GM23338 (cell line): ENCODE measurements around the gene TRIM24. TPM values are rescaled to one million over a fixed set of nuclear protein-coding genes. Genes with fewer than 3 reads are reported as not detected.
"Not testable (repeated sequence)": the region's sequence is repeated elsewhere in the genome, so short reads cannot be mapped to it uniquely, and the experiment has no call there.

ENCODE experiments used
- ATAC-seq: fragments of 200-7000 bp; cut with Tn5 transposase; 3 replicates; pipeline ENCODE4 v1.9.1; 2020
- DNase-seq: peaks from one replicate; pipeline ENCODE4 v3.0.0-alpha.2; 2015; ENCODE audit warnings: low spot score
- H2AFZ ChIP-seq: fragments of 200-600 bp; sonication (generic); 2 replicates; pipeline ENCODE4 v1.8.0; 2016; ENCODE audit warnings: antibody characterized with exemption, mild to moderate bottlenecking, moderate library complexity
- H3F3A ChIP-seq: fragments of 200-600 bp; sonication (generic); replicated peaks from 2 replicates; pipeline ENCODE4 v1.8.0; 2017; ENCODE audit warnings: antibody characterized with exemption, mixed run types, low read depth
- H3K27ac ChIP-seq: fragments of 200-600 bp; sonication (generic); 2 replicates; pipeline ENCODE4 v1.6.1; 2016; ENCODE audit warnings: low read depth
- H3K27me3 ChIP-seq: fragments of 200-600 bp; sonication (generic); 2 replicates; pipeline ENCODE4 v1.8.0; 2016; ENCODE audit warnings: mild to moderate bottlenecking, mixed run types, moderate library complexity; ENCODE audit not compliant: insufficient read depth
- H3K36me3 ChIP-seq: fragments of 200-600 bp; sonication (generic); 2 replicates; pipeline ENCODE4 v1.8.0; 2016; ENCODE audit warnings: mild to moderate bottlenecking; ENCODE audit not compliant: insufficient read depth
- H3K4me1 ChIP-seq: fragments of 200-600 bp; sonication (generic); 2 replicates; pipeline ENCODE4 v1.8.0; 2016; ENCODE audit warnings: mild to moderate bottlenecking, moderate library complexity; ENCODE audit not compliant: insufficient read depth
- H3K4me2 ChIP-seq: fragments of 200-600 bp; sonication (generic); 2 replicates; pipeline ENCODE4 v1.7.1; 2017; ENCODE audit warnings: mixed run types
- H3K4me3 ChIP-seq: fragments of 200-600 bp; sonication (generic); 2 replicates; pipeline ENCODE4 v1.6.1; 2016; ENCODE audit warnings: mixed run types
- H3K79me2 ChIP-seq: fragments of 200-600 bp; sonication (generic); replicated peaks from 2 replicates; pipeline ENCODE4 v1.8.0; 2017; ENCODE audit warnings: mild to moderate bottlenecking; ENCODE audit not compliant: insufficient read depth
- H3K9me2 ChIP-seq: fragments of 200-600 bp; sonication (generic); 2 replicates; pipeline ENCODE4 v1.8.0; 2017; ENCODE audit not compliant: insufficient read depth
- H4K20me1 ChIP-seq: fragments of 200-600 bp; sonication (generic); replicated peaks from 2 replicates; pipeline ENCODE4 v1.8.0; 2017; ENCODE audit warnings: mild to moderate bottlenecking; ENCODE audit not compliant: insufficient read depth
- H3K27ac Mint-ChIP-seq: 2 replicates; pipeline ENCODE4 v1.8.0; 2020; ENCODE audit warnings: inconsistent platforms, mild to moderate bottlenecking, moderate library complexity, mixed read lengths
- H3K27me3 Mint-ChIP-seq: 3 replicates; pipeline ENCODE4 v1.8.0; 2022; ENCODE audit warnings: low read depth, mild to moderate bottlenecking, moderate library complexity, mixed read lengths, inconsistent platforms; ENCODE audit not compliant: insufficient read depth, poor library complexity
- H3K36me3 Mint-ChIP-seq: 3 replicates; pipeline ENCODE4 v1.8.0; 2021; ENCODE audit warnings: low read depth, mild to moderate bottlenecking, inconsistent platforms, moderate library complexity, mixed read lengths
- H3K4me1 Mint-ChIP-seq: 3 replicates; pipeline ENCODE4 v1.8.0; 2020; ENCODE audit warnings: mild to moderate bottlenecking, inconsistent platforms, mixed read lengths
- H3K4me3 Mint-ChIP-seq: 3 replicates; pipeline ENCODE4 v1.8.0; 2021; ENCODE audit warnings: moderate library complexity, mild to moderate bottlenecking, inconsistent platforms, mixed read lengths
- H3K9me3 Mint-ChIP-seq: 3 replicates; pipeline ENCODE4 v1.8.0; 2020; ENCODE audit warnings: moderate library complexity, mild to moderate bottlenecking, inconsistent platforms, mixed read lengths
- CTCF ChIP-seq, 2 experiments: fragments of 200-600 bp in 1 of 2; sonication (generic) in 1 of 2; conservative IDR thresholded peaks; 2 replicates each; pipeline versions ENCODE4 v1.5.1 to v1.6.1; 2016 to 2017; ENCODE audit warnings: antibody characterized with exemption in 2 of 2, low read depth in 2 of 2, mild to moderate bottlenecking in 2 of 2, moderate library complexity in 1 of 2
- ETS1 ChIP-seq: IDR thresholded peaks from 2 replicates; pipeline ENCODE4 v1.6.1; 2016; ENCODE audit warnings: antibody characterized with exemption
- EZH2phosphoT487 ChIP-seq: fragments of 200-600 bp; sonication (generic); IDR thresholded peaks from one replicate; pipeline ENCODE4 v1.8.1; 2018; ENCODE audit warnings: antibody characterized with exemption; ENCODE audit not compliant: unreplicated experiment
- NANOG ChIP-seq: IDR thresholded peaks from 2 replicates; pipeline ENCODE4 v1.6.1; 2016; ENCODE audit warnings: antibody characterized with exemption, borderline replicate concordance
- REST ChIP-seq: IDR thresholded peaks from one replicate; pipeline ENCODE4 v1.6.1; 2018; ENCODE audit warnings: antibody characterized with exemption; ENCODE audit not compliant: unreplicated experiment
- ZNF114 ChIP-seq: fragments of 250-450 bp; sonication (Bioruptor Pico); IDR thresholded peaks from 2 replicates; pipeline ENCODE4 v1.5.0; 2020; ENCODE audit warnings: mild to moderate bottlenecking, moderate library complexity
- ZNF331 ChIP-seq: fragments of 250-450 bp; sonication (Bioruptor Pico); IDR thresholded peaks from 2 replicates; pipeline ENCODE4 v1.5.0; 2020; ENCODE audit warnings: low read depth, mild to moderate bottlenecking, moderate library complexity
- ZNF462 ChIP-seq: fragments of 250-450 bp; sonication (Bioruptor Pico); IDR thresholded peaks from 2 replicates; pipeline ENCODE4 v1.5.0; 2020; ENCODE audit warnings: mild to moderate bottlenecking, moderate library complexity
- polyA plus RNA-seq: library from polyadenylated mRNA; unstranded; fragments of >200 nt; fragmentation: Nextera tagmentation; extraction: Ambion mirVana; gene quantifications from 2 replicates; pipeline ENCODE4 v1.2.1, GENCODE V29; 2016
- total RNA-seq: library from RNA; depleted of rRNA; stranded (reverse); fragments of >200 nt; shearing (Covaris generic); gene quantifications from 2 replicates; pipeline ENCODE4 v1.2.3, GENCODE V29; 2014

The TRIM24 gene
- total and polyA plus RNA-seq, 2 experiments from 2014 or later: 67.0 to 120 TPM

GRCh38 chr7:138499340-138499739 lies 39.3 kb downstream of the TRIM24 start (continued):
- TF ChIP-seq ETS1: no peak
- no peak for TF ChIP-seq CTCF (conservative IDR thresholded peaks at IDR 0.05; ENCODE audit: low read depth in 2 of 2)
- TF ChIP-seq ZNF114: no peak
- no peak for TF ChIP-seq REST
- TF ChIP-seq EZH2phosphoT487: no peak

GRCh38 chr7:138500303-138500702 lies 40.2 kb downstream of the TRIM24 start:
- not testable (repeated sequence) for H3K27me3 ChIP-seq, H3K27me3 Mint-ChIP-seq, H3K4me3 Mint-ChIP-seq, H3K4me3 ChIP-seq, H3K36me3 ChIP-seq, H3K27ac ChIP-seq, H3K27ac Mint-ChIP-seq, H2AFZ ChIP-seq, H3F3A ChIP-seq, H3K4me2 ChIP-seq, ATAC-seq, H3K9me3 Mint-ChIP-seq, DNase-seq, H3K9me2 ChIP-seq
- peaks cover 100% of the 10 kb centered on the region for H3K79me2 ChIP-seq
- Mint-ChIP-seq H3K36me3 (peaks cover 47% of the 10 kb centered on the region), H3K4me1 (peaks cover 50% of the 10 kb centered on the region)
- H3K4me1 ChIP-seq: peaks cover 27% of the 10 kb centered on the region
- H4K20me1 ChIP-seq: peaks cover 84% of the 10 kb centered on the region

GRCh38 chr7:138500892-138501291 lies 40.8 kb downstream of the TRIM24 start:
- peaks cover 100% of the 10 kb centered on the region for H3K79me2 ChIP-seq
- H3K9me2 ChIP-seq: no peaks in the 10 kb centered on the region
- H3K36me3 Mint-ChIP-seq: peaks cover 48% of the 10 kb centered on the region
- DNase-seq (no peak), ATAC-seq (no peak)
- no peak overlapping the region for H3K4me3 Mint-ChIP-seq
- H4K20me1 ChIP-seq: peaks cover 87% of the 10 kb centered on the region
- no peak overlapping the region for H3K27ac Mint-ChIP-seq
- no peaks in the 10 kb centered on the region for H3K27me3 ChIP-seq
- H3K27ac ChIP-seq: no peak overlapping the region
- no peak overlapping the region for H3K4me2 ChIP-seq
- no peak overlapping the region for H3K4me3 ChIP-seq
- peaks cover 31% of the 10 kb centered on the region for H3K4me1 ChIP-seq
- no peak overlapping the region for H2AFZ ChIP-seq
- H3K36me3 ChIP-seq: no peaks in the 10 kb centered on the region; the same call in none of the 2 replicates
- peaks cover 5% of the 10 kb centered on the region for H3K27me3 Mint-ChIP-seq
- no peaks in the 10 kb centered on the region for H3K9me3 Mint-ChIP-seq
- peaks cover 48% of the 10 kb centered on the region for H3K4me1 Mint-ChIP-seq
- 0 out of 2 replicates have a peak, but pooled peaks cover 4% of the 10 kb centered on the region for H3F3A ChIP-seq
- TF ChIP-seq NANOG (no peak), ZNF462 (no peak), EZH2phosphoT487 (no peak), ZNF331 (CRISPR knock-in tag) (no peak)
